Breast epithelium (tissue), 3 donors: ENCODE results near the gene INSC.

Experiments used
- POLR2A ChIP-seq: fragments of 450-650 bp; IDR thresholded peaks from one replicate; pipeline ENCODE4 v1.6.1; 2016; ENCODE audit warnings: antibody characterized with exemption, mild to moderate bottlenecking, moderate library complexity
- POLR2AphosphoS5 ChIP-seq, 3 donors: sonication (generic); formaldehyde crosslinking; IDR thresholded peaks; one replicate each; pipeline ENCODE4 v1.6.1; 2017; ENCODE audit warnings: antibody characterized with exemption in 3 of 3
- TF ChIP-seq, protein P1 (sequence below), 3 donors: fragments of 450-650 bp; IDR thresholded peaks; one replicate each; pipeline ENCODE4 v1.5.1; 2016 to 2017; ENCODE audit warnings: antibody characterized with exemption in 3 of 3, mild to moderate bottlenecking in 3 of 3, moderate library complexity in 3 of 3

DNA sequence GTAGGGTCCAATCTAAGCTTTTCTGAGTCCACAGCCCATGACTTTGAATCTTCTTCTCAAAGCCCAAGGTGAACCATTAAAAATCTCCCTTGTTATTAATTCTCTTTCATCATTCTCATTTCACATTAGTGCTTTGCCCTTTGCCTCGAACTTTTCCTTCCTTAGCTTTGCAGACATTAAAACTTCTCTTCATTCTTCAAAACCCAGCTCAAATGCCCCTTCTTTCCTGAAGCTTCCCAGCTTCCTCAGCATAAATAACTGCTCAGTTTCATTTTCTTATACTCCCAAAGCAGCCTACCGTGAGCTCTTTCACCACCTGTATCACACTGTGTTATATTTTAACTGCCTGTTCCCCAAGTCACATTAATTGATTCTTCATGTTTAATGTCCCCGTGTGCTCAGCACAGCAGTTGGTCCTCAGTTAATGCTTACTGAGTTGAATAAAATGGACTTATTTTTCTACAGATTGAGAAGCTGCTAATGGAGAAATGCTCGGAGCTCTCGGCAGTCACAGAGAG is 62.0 kb downstream of the INSC start:
- TF ChIP-seq, protein P1, sequence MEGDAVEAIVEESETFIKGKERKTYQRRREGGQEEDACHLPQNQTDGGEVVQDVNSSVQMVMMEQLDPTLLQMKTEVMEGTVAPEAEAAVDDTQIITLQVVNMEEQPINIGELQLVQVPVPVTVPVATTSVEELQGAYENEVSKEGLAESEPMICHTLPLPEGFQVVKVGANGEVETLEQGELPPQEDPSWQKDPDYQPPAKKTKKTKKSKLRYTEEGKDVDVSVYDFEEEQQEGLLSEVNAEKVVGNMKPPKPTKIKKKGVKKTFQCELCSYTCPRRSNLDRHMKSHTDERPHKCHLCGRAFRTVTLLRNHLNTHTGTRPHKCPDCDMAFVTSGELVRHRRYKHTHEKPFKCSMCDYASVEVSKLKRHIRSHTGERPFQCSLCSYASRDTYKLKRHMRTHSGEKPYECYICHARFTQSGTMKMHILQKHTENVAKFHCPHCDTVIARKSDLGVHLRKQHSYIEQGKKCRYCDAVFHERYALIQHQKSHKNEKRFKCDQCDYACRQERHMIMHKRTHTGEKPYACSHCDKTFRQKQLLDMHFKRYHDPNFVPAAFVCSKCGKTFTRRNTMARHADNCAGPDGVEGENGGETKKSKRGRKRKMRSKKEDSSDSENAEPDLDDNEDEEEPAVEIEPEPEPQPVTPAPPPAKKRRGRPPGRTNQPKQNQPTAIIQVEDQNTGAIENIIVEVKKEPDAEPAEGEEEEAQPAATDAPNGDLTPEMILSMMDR (IDR thresholded peaks at IDR 0.05) = no peak
- no peak for TF ChIP-seq POLR2AphosphoS5 (IDR thresholded peaks at IDR 0.05)
- no peak for TF ChIP-seq POLR2A
